ENCODE measurements around the gene SLC7A8.

DNA sequence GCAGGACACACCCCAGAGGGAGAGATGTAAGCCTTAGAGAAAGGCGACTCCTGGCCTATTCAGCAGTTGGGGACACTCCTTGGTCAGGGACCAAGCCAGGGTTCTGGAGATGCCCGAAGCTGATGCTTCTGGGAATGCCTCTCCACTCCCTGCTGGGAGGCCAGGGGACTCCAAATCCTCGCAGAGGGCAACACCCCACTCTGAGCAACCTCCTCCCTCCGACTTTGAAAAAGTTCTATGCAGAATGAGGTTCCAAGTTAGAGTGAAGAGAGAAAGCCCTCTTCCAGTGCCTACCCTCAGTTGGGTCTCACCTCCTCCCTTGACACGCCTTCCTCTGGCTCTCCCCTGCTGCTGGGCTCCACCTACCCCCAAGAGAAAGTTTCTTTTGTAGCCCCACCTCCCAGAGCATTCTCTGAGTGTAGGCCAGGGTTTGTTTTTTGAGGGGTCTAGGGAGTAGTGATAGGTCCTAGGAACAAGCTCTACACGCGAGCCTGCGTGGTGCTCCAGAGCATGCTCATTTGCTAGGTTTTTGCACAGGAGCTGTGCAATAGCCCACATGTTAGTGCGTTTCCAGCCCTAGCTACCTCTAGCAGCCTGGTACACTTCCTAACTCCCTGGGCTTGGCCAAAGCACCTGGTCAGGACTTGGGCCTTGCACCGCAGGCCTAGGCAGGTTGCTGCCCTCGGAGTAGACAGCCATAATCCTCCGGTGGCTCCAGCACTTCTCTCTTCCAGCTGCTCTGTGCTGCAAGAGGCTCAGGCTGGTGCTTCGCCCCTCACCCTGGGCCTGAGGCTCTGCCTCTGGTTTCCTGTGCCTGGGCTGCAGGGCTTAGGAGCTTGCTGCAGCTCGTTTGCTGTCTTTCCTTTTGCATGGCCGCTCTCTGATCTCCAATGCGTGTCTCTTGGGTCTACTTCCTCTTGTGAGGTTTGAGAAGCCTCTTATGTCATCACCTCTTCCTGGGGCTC lies 63.8 kb downstream of the SLC7A8 start:
- TF ChIP-seq CTCF (IDR thresholded peaks at IDR 0.05) (no peak), EZH2 (IDR thresholded peaks at IDR 0.05; ENCODE audit: borderline replicate concordance, insufficient read depth, low read depth, low read length, poor library complexity, severe bottlenecking) (no peak)

All from B cell (primary cell).